Neural progenitor cell (in vitro differentiated cells): ENCODE measurements around the gene IFNA10.

Experiments used
- EZH2 ChIP-seq: fragments of 200-600 bp; sonication (generic); IDR thresholded peaks from 2 replicates; pipeline ENCODE4 v1.6.1; 2017; ENCODE audit warnings: antibody characterized with exemption, mild to moderate bottlenecking, moderate library complexity
- TF ChIP-seq, protein P1 (sequence below): fragments of 200-600 bp; sonication (generic); IDR thresholded peaks from 2 replicates; pipeline ENCODE4 v1.5.1; 2017; ENCODE audit warnings: antibody characterized with exemption, mild to moderate bottlenecking

- no peak for TF ChIP-seq EZH2
- TF ChIP-seq, protein P1, sequence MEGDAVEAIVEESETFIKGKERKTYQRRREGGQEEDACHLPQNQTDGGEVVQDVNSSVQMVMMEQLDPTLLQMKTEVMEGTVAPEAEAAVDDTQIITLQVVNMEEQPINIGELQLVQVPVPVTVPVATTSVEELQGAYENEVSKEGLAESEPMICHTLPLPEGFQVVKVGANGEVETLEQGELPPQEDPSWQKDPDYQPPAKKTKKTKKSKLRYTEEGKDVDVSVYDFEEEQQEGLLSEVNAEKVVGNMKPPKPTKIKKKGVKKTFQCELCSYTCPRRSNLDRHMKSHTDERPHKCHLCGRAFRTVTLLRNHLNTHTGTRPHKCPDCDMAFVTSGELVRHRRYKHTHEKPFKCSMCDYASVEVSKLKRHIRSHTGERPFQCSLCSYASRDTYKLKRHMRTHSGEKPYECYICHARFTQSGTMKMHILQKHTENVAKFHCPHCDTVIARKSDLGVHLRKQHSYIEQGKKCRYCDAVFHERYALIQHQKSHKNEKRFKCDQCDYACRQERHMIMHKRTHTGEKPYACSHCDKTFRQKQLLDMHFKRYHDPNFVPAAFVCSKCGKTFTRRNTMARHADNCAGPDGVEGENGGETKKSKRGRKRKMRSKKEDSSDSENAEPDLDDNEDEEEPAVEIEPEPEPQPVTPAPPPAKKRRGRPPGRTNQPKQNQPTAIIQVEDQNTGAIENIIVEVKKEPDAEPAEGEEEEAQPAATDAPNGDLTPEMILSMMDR = no peak
These were observed 46.8 kb downstream of the IFNA10 start for GRCh38 chr9:21160178-21160577.
